T-helper 2 cell (primary cell): Measurements from ENCODE around the gene FRMD3.

Source experiments
- DNase-seq, 5 experiments: peaks; one replicate each; pipeline versions ENCODE4 v3.0.0 to v3.0.0-alpha.2; 2012 to 2022

The FRMD3 gene

DNA sequence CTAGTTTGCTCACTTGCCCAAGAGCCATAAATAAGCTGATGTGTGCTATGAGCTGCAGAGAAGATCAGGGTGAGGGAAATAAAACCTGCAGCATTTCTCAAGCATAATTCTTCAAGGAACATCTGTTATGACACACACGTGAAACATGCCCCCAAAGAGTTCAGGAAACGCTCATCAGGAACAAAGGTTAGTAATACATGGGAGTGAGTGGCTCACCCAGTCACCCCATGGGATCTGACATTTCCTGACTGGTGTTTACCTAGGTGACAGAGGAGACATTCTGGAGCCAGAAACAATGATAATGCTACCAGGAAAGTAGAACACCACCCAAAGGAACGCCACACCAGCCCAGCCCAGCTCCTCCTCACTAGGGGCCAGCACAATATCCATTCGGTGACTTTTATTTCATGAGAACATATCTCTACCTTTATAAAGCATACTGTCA, 66.0 kb downstream of the FRMD3 start:
- DNase-seq = no peak

- no peak for DNase-seq
These were observed 67.0 kb downstream of the FRMD3 start for GRCh38 chr9:83471241-83471640.

DNA sequence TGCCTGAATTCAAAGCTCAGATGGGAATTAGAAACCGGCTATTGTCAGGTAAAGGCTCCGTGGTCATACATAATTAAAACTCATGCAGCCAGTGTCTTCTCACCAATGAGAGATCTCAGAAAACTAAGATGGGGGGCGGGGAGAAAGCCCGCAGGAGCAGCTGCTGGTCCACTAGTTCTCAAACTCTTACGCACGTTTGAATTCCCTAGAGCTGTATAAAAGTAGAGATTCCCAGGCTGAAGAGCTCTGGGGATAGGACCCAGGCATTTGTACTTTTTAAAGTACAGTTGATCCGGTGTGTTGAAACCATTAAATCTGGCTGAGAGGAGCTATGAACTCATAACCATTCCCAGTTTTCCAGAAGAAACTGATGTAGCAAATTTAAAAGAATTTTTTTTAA, 68.5 kb downstream of the FRMD3 start:
- no peak for DNase-seq

DNA sequence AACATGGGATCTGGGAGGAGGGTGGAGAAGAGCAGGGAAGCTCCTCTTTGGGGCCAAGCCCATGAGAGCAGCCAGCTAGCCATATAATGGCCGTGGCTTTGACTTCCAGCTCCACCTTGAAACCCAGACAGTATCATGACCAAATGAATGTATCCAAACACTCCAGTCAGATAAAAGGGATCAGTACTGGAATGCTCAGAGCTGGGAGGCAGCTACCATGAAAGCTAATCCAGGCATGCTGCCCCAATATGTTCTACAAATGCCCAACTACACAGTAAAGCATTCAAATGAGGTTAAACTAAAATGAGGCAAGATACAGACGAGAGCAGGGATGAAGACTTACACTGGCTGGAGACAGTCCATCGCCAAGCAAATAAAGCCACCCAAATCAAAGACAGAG, 69.4 kb downstream of the FRMD3 start:
- no peak for DNase-seq

DNA sequence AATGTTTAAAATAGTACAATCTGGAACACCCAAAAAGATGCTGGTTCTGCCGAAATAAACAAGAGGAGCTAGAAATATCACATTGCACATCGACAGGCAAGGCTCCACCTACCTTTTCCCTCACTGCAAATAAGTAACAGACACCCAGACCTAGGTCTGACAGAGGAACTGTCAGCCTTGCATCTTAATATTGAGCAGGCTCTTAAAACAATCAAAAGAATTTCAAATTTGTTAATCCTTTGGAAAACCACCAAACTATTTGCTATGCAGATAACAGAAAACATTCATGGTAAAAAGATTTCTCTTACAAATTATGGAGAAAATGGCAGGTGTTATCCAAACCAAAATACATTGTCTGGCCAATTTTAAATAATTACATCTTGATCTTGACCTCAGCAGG, 71.3 kb downstream of the FRMD3 start:
- DNase-seq = no peak

GRCh38 chr9:83466351-83466750, 71.8 kb downstream of the FRMD3 start:
- no peak for DNase-seq

- no peak for DNase-seq
These were observed 78.4 kb downstream of the FRMD3 start for GRCh38 chr9:83459830-83460229.

DNA sequence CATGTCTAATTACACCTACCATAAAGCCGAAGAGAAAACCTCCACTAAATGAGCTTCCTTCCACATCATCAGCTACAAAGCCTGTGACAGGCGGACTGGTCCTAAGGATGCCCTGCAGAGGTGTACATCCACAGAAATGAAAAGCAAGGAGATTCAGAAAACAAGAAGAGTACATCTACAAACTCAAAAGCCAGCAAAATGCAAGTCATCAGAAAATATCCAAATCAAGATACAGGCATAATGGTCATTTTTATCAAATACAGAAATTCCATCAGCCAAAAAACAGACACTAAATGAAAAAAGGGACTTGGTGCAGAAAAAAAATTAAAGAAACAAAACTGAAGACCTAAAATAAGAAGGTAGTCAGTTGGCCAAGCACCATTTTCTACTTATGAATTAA, 79.7 kb downstream of the FRMD3 start:
- DNase-seq = no peak

GRCh38 chr9:83457005-83457404, 81.2 kb downstream of the FRMD3 start:
- DNase-seq = no peak

DNA sequence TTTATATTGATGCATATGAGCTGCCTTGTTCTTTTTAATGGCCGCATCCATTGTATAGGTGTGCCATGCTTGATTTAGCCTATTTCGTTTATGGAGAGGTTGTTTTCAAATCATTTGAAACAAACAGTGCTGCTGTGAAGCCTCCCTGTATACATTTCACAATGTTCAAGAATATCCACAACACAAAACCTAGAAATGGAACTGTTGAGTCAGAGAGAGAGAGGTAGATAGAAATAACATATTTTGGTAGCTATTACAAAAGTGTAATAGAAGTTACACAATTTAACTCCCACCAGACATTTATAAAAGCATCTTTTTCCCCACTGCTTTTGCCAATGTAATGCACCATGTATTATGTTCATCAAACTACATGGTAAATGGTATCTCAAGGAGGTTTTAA, 82.0 kb downstream of the FRMD3 start:
- DNase-seq = no peak

DNA sequence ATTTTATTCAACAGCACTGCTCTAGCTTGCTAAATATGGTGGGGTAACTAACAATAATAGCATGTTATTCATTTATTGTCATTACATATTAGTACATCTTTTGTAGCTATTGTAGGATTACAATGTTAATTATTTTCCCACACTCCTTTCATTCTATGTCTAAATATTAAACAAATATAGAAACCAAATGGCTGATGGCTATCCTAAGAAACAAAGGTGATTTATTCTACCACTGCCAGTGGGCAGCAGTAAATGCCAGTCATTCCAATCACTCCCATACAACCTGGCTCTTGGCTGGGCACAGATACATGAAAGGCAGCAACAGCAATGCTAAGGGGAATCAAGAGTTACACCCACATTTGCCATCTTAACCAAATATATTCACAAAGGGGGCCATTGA, 84.1 kb downstream of the FRMD3 start:
- DNase-seq = no peak

DNA sequence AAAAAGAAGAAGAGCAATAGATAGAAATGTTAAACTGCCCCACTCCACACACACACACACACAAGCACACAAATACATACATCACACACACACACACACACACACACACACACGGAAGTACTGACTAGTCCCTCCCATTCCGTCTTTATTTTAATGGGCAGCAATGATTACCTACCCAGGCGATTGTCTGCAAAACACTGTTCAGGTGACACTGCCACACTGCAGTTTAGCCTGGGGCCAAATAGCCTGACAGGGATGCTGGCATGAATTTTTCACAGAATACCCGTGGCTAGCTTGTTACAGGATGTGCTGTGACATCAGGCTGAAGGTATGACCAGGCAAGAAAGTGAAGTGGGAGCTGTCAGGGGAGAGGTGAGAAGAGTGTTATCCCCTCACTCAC, 86.9 kb downstream of the FRMD3 start:
- no peak for DNase-seq

DNA sequence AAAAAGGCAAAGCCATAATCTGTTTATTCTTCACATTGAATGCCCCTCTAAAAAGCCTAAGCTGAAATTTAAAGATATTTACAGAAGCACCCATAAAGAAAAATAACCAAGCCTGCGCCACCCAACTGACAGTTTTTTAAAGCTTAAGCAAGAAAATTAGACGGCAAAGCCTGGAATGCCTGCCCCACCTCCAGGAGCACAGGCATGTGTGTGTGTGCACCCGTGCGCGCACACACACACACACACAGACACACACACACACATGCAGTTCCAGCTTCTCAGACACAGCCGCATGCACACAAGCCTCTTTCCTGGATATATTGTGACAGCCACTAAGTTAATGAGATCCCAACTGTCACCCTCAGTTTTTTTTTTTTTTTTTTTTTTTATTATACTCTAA, 88.2 kb downstream of the FRMD3 start:
- DNase-seq = no peak

DNA sequence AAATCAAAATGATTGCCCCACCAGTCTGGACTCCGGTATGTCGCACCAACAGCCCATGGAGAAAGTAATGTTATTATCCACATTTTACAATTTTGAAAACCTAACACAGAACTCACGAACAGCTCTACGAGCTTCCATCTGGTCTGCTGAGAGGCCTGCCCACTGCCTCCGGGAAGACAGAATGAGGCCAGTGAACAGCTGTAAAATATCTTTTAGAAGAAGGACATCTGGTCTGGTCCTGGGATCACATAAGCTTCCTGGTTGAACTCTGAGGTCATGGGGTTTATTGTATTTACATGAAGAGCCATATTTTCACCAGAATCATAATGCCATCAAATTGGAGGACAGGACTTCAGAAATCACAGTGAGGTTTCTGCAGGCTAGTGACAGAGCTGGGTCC, 89.0 kb downstream of the FRMD3 start:
- no peak for DNase-seq

DNA sequence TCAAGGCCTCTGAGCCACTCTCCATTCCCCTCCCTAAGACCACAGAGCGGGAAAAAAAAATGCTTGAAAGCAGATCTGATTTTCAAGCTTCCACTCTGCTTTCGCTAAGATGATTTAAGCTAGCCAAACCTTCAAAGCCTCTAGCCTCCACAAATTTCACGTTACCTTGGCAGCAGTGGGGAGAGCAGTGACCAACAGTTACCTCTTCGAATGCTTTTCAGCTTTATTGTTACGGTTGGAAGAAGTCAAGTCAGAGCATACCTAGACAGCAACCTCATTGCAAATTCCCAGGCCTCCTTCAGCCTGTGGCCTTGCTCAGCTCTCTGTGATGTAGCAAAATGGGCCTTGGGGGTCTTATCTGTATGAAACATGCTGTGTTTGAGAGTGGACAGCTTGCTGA, 89.6 kb downstream of the FRMD3 start:
- DNase-seq = no peak

DNA sequence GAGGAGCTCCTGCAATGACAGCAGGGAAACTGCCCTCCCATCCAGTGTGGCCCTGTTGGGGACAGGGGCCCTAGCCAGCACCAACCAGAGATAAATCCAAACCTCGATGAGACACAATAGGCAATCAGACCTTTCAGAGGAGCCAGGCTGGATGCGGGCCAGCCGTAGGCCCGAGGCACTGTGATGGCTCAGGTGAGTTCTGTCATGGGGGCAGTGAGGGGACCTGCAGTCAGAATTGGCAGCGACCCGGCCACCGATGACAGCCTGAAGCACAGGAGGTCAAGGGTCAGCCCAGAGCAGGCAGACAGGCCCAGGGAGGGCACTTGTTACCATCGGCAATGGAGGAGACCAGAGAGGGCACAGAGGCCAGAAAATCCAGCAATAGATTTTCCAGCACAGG, 90.8 kb downstream of the FRMD3 start:
- no peak for DNase-seq

DNA sequence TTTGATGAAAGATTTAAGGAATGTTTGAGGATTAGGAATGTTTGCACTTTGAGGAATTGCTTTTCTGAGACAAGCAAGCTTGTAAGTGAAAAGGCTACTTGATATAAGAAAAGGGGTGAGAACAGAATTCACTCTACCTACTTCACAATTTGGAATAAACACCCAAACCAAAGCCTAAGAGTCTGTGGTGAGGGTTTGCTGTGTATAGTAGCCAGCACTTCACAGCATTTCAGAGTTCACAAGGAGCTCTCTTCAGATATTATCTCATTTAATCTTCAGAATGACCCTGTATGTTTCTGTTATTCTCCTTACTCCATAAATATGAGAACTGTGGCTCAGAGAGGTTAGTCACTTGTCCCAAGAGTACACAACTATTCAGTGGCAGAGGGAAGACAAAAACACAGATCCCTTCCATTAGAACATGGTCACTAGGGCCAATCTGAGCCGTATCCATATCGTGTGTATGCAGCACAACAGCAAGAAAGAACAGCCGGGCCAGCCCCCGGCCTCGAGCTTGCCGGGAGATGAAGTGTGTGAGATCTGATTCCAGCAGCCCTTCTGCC, 92.4 kb downstream of the FRMD3 start:
- no peak for DNase-seq

GRCh38 chr9:83444110-83444509, 94.1 kb downstream of the FRMD3 start:
- DNase-seq = no peak

GRCh38 chr9:83441390-83441789, 96.8 kb downstream of the FRMD3 start:
- DNase-seq = no peak

DNA sequence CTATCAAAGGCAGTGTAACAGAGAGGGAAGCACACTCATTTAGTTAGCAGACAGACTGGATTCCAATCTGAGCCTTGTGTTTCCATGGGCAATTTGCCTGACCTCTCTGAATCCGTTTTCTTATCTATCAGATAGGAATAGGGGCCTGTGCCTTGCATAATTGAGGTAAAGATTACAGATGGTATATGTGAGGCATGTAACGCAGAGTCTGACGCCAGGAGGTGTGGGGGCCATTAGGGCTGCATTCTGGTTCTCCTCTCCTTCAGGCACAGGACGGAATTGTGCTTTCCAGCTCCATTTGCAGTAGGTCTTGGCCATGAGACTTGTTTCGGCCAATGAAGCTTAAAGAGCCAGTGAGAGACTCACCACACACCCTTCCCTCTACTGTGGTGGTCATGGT, 97.6 kb downstream of the FRMD3 start:
- no peak for DNase-seq

- no peak for DNase-seq
These were observed 102.9 kb downstream of the FRMD3 start for GRCh38 chr9:83435301-83435700.

GRCh38 chr9:83434254-83434653, 103.9 kb downstream of the FRMD3 start:
- DNase-seq = no peak

DNA sequence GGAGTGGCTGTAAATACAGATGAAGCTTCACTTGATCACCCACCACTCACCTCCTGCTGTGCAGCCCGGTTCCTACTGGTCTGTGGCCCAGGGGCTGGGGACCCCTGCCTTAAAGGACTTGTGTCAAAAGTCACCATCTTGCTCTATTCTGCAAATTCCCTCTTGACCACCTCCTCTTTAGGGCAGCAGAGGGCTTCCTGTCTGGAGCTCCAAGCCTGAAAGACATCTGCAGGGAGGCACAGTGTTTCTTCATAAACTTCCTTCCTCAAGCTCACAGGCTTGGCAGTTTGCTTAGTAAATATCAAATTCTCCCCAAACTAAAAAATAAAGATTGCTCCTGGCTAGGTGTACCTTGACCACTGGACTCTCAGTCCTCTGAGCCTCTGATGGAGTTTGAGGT, 104.4 kb downstream of the FRMD3 start:
- no peak for DNase-seq

DNA sequence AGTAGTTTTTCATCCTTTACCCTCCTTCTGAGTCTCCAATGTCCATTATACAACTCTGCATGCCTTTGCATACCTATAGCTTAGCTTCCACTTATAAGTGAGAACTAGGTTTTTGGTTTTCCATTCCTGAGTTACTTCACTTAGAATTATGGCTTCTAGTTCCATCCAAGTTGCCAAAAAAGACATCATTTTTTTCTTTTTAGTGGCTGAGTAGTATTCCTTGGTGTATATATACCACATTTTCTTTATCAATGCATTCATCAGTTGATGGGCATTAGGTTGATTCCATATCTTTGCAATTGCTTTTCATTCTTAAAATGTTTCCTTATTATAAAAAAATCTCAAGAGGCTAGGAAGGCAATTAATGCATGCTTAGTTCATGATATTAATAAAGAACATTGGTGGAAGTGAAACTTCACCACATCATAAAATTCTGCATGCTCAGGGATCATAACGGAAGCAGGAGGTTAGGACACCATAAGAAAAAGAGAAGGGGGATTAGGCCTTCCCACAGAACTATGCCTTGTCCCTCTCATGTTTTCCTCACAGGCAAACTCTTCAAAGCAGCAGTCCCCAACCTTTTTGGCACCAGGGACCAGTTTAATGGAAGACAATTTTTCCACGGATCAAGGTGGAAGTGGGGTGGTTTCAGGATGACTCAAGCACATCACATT, 105.2 kb downstream of the FRMD3 start:
- no peak for DNase-seq

- DNase-seq = no peak
These were observed 106.0 kb downstream of the FRMD3 start for GRCh38 chr9:83432104-83432627.
